ENCODE data around the gene SMIM28.
"Not testable (repeated sequence)": the region's sequence is repeated elsewhere in the genome, so short reads cannot be mapped to it uniquely, and the experiment has no call there.

SMIM28 gene

DNA sequence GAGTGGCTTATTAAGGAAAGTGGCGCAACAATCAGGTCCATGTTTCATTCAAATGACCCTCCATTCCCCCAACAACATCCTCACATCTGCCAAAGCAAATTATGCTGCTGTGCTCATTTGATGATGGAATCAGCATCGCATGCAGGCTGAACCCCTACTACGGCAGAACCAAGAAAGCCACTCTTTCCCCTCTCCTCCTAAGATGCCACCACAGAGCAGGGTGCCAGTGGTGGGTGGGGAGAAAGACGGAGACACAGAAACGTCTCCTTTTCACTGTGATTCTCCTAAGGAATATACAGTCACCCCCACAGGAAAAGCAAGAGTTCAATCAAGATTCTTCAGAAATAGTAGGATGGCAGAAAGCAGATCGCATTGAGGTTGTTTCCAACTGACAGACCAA lies 43.4 kb downstream of the SMIM28 start:
- no peaks in the 10 kb centered on the region for H3K79me2 ChIP-seq (ENCODE audit: control insufficient read depth, insufficient read depth, low read length, unreplicated experiment)
- no peak overlapping the region for H3K4me3 ChIP-seq (ENCODE audit: low read depth, low read length)
- peaks cover 5% of the 10 kb centered on the region; the same call in 1 of the 2 replicates for H3K36me3 ChIP-seq (ENCODE audit: insufficient read depth, low read length)
- H3K27ac ChIP-seq (ENCODE audit: low read depth, low read length) = no peak overlapping the region
- H2AFZ ChIP-seq (ENCODE audit: low read length, unreplicated experiment) = no peak overlapping the region
- peaks cover 6% of the 10 kb centered on the region for H3K4me1 ChIP-seq (ENCODE audit: control insufficient read depth, insufficient read depth, low read length, unreplicated experiment)
- no peaks in the 10 kb centered on the region for H3K27me3 ChIP-seq (ENCODE audit: insufficient read depth, low read length)

DNA sequence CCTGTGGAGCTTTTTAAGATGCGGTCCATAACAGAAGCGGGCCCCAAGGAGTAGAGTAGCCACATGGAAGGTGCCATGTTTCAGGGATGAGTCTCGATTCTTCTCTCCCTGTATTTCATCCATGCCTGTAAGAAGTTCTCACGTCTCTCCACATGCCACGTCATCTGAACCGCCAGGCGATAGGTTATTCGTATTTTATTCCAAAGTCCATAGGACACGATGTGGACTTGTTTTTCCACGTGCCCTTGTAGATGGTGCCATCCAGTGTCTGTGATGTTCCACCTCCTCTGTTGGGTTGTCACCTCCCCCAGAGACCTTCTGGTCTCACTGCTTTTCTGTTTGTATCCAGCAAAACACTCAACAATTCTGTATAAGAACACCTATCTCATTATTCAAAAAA lies 43.9 kb downstream of the SMIM28 start:
- Histone ChIP-seq H3K36me3 (ENCODE audit: insufficient read depth, low read length) (peaks cover 5% of the 10 kb centered on the region; the same call in 1 of the 2 replicates), H3K79me2 (ENCODE audit: control insufficient read depth, insufficient read depth, low read length, unreplicated experiment) (no peaks in the 10 kb centered on the region)

DNA sequence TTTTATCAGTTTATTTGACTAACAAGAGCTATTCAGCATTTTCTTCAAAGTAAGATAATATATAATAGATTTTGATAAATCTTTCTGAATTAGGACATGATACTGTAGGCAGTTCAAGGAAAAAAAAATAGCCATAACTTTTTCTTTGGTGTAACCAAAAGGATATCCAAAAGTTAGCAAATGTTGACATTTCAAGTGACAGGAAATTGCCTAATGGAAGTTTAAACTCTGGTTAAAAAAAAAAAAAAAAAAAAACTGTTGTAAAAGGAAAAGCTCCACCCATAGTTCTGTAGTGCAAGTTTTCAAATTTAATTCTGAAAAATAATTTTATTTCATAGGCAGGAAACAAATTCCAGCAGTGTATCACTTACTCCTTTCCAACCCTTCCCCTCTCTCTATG lies 45.2 kb downstream of the SMIM28 start:
- Histone ChIP-seq H3K4me1 (ENCODE audit: control insufficient read depth, insufficient read depth, low read length, unreplicated experiment) (peaks cover 6% of the 10 kb centered on the region), H3K27ac (ENCODE audit: low read depth, low read length) (no peak overlapping the region), H3K4me3 (ENCODE audit: low read depth, low read length) (no peak overlapping the region), H2AFZ (ENCODE audit: low read length, unreplicated experiment) (no peak overlapping the region), H3K79me2 (ENCODE audit: control insufficient read depth, insufficient read depth, low read length, unreplicated experiment) (no peaks in the 10 kb centered on the region), H3K36me3 (ENCODE audit: insufficient read depth, low read length) (no peaks in the 10 kb centered on the region), H3K27me3 (ENCODE audit: insufficient read depth, low read length) (no peaks in the 10 kb centered on the region)

More for the DNA sequence above, 43.9 kb downstream of the SMIM28 start:
- Histone ChIP-seq H3K27ac (ENCODE audit: low read depth, low read length) (no peak overlapping the region), H2AFZ (ENCODE audit: low read length, unreplicated experiment) (no peak overlapping the region), H3K4me1 (ENCODE audit: control insufficient read depth, insufficient read depth, low read length, unreplicated experiment) (peaks cover 6% of the 10 kb centered on the region), H3K4me3 (ENCODE audit: low read depth, low read length) (no peak overlapping the region), H3K27me3 (ENCODE audit: insufficient read depth, low read length) (no peaks in the 10 kb centered on the region)

DNA sequence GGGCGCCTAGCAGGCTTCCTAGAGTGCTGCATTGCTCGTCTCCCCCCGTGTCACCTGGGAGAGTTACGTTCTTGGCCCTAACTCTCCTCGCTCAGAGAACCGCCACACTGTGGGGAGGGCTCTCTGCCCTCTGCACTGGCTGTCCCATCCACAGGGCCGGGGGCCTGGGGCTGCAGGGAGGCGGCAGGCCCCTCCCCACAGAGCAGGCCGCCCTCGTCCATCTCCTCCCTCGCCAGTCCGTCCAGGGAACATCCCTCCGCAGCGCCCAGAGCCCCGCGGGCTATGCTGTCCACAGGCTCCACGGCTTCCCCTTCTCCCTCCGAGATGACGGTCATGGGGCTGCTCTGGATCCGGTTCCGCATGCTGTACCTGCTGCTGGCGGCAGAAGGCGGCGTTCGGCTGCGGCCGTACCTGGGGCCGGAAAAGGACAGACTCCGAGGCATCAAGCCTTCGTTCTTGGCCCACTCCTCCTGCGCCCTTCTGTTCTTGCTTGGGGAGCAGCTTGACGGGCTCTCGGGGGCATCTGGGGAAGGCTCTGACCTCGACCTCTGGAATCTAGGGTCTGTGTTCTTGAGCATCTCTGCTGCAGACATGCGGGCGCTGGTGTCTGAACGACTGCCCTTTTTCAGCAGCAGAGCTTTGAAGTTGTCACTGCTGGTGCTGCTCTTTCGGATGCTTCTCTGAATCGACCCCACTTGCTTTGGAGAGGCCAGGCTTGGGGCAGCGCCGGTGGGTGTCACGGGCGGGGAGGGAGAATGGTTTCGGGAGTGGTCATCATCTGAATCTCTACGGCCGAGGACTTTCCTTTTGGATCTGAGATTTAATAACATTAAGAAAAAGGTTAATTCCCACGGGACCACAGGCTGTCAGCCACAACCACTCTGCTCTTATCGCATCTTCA lies 46.5 kb downstream of the SMIM28 start:
- H3K79me2 ChIP-seq (ENCODE audit: control insufficient read depth, insufficient read depth, low read length, unreplicated experiment) = no peaks in the 10 kb centered on the region
- H3K27me3 ChIP-seq (ENCODE audit: insufficient read depth, low read length) = no peaks in the 10 kb centered on the region
- H3K4me1 ChIP-seq (ENCODE audit: control insufficient read depth, insufficient read depth, low read length, unreplicated experiment) = peaks cover 6% of the 10 kb centered on the region
- no peaks in the 10 kb centered on the region for H3K36me3 ChIP-seq (ENCODE audit: insufficient read depth, low read length)
- no peak overlapping the region for H2AFZ ChIP-seq (ENCODE audit: low read length, unreplicated experiment)
- no peak overlapping the region for H3K27ac ChIP-seq (ENCODE audit: low read depth, low read length)
- H3K4me3 ChIP-seq (ENCODE audit: low read depth, low read length) = no peak overlapping the region

DNA sequence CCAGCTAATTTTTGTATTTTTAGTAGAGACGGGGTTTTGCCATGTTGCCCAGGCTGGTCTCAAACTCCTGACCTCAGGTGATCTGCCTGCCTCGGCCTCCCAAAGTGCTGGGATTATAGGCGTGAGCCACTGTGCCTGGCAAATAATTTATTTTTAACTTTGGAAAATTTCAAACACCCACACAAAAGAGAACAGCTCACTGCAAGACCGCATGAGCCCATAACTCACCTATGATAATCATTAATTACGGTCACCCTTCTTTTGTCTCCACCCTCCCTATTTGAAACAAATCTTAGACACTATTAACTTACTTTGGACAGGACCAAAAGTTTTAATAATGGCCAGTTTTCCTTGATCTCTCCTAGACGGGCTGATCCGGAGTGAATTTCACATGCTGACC lies 47.6 kb downstream of the SMIM28 start:
- not testable (repeated sequence) for H3K36me3 ChIP-seq (ENCODE audit: insufficient read depth, low read length); H3K4me3 ChIP-seq (ENCODE audit: low read depth, low read length); H3K4me1 ChIP-seq (ENCODE audit: control insufficient read depth, insufficient read depth, low read length, unreplicated experiment); H2AFZ ChIP-seq (ENCODE audit: low read length, unreplicated experiment); H3K27me3 ChIP-seq (ENCODE audit: insufficient read depth, low read length); H3K27ac ChIP-seq (ENCODE audit: low read depth, low read length); H3K79me2 ChIP-seq (ENCODE audit: control insufficient read depth, insufficient read depth, low read length, unreplicated experiment)

DNA sequence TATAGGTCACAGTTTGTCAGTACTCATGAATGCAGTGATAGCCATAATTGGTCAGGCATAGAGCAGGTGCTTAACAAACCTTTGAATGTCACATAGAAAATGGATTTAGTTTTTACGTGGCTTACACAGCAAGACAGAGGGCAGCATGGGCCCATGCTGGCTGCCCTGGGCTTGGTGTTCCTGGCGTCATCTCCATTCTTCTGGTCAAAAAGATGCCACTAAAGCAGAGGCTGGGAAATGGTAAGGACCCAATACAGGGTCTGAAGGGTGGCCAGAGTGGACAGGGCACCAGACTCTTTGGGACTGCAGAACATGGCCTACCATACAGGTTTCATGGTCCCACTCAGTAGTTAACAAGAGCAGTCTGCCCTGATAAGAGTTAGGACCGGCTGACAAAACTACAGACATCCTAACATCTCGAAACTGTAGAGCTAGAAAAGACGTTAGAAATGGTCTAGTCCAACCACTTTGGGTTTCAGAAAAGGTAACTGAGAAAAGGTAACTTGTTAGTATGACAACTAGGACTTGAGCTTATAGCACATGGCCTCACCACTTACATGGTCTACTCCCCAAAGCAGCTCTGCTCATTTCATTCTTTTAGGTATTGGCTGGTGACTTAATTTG lies 48.9 kb downstream of the SMIM28 start:
- Histone ChIP-seq H3K27me3 (ENCODE audit: insufficient read depth, low read length) (no peaks in the 10 kb centered on the region), H3K36me3 (ENCODE audit: insufficient read depth, low read length) (no peaks in the 10 kb centered on the region), H3K4me1 (ENCODE audit: control insufficient read depth, insufficient read depth, low read length, unreplicated experiment) (peaks cover 6% of the 10 kb centered on the region), H3K4me3 (ENCODE audit: low read depth, low read length) (no peak overlapping the region), H2AFZ (ENCODE audit: low read length, unreplicated experiment) (no peak overlapping the region), H3K79me2 (ENCODE audit: control insufficient read depth, insufficient read depth, low read length, unreplicated experiment) (no peaks in the 10 kb centered on the region), H3K27ac (ENCODE audit: low read depth, low read length) (no peak overlapping the region)

DNA sequence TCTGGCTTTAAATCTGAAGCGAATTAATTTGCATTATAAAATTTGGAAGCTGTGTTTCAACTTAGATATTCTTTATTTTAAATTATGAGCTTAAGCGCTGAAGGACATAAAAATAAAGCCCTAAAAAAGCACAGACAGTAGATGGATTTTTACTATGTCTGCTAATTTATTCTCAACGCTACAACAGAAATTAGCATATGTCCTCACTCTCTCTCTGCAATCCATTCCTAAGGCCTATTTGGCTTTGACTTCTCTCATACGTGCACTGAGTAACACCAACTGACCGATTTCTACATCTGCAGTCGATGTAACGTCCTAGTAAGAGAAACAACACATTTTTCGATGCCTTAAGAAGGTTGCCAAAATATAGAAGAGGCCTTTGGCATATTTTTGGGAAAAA lies 50.0 kb downstream of the SMIM28 start:
- Histone ChIP-seq H3K4me1 (ENCODE audit: control insufficient read depth, insufficient read depth, low read length, unreplicated experiment) (peaks cover 6% of the 10 kb centered on the region), H2AFZ (ENCODE audit: low read length, unreplicated experiment) (no peak overlapping the region), H3K36me3 (ENCODE audit: insufficient read depth, low read length) (no peaks in the 10 kb centered on the region), H3K4me3 (ENCODE audit: low read depth, low read length) (no peak overlapping the region), H3K27ac (ENCODE audit: low read depth, low read length) (no peak overlapping the region), H3K79me2 (ENCODE audit: control insufficient read depth, insufficient read depth, low read length, unreplicated experiment) (no peaks in the 10 kb centered on the region), H3K27me3 (ENCODE audit: insufficient read depth, low read length) (no peaks in the 10 kb centered on the region)

DNA sequence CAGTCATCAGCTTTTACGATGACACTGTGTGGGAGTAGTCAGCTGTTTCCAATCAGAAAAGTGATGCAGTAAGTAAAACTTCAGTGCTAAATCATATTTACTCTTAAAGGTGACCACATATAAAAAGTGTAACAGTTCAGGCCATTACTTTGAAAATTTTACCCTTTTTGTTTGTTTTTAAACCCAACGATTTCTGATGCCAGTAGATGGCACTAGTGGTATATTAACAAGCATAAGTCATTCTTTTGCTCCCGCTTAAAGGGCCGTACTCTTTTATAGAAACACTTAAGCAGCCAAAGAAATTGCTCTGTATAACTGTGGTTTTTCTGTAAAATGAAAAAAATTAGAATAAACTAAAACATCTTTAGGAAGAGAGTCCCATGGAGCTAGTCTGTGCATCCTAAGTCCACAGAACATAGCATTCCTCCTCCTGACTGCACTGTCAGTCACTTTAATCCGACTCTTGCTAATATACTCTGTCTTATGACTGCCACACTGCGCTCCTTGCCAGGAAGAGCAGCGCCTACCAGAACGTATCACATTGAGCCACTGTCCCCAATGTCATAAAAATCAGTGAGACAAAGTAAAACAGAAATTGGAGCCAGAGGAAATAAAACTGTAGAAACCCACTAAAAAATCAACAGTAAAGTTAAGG lies 51.4 kb downstream of the SMIM28 start:
- Histone ChIP-seq H3K4me3 (ENCODE audit: low read depth, low read length) (no peak overlapping the region), H3K36me3 (ENCODE audit: insufficient read depth, low read length) (no peaks in the 10 kb centered on the region), H2AFZ (ENCODE audit: low read length, unreplicated experiment) (no peak overlapping the region), H3K79me2 (ENCODE audit: control insufficient read depth, insufficient read depth, low read length, unreplicated experiment) (no peaks in the 10 kb centered on the region), H3K27me3 (ENCODE audit: insufficient read depth, low read length) (no peaks in the 10 kb centered on the region), H3K27ac (ENCODE audit: low read depth, low read length) (no peak overlapping the region), H3K4me1 (ENCODE audit: control insufficient read depth, insufficient read depth, low read length, unreplicated experiment) (no peaks in the 10 kb centered on the region)

DNA sequence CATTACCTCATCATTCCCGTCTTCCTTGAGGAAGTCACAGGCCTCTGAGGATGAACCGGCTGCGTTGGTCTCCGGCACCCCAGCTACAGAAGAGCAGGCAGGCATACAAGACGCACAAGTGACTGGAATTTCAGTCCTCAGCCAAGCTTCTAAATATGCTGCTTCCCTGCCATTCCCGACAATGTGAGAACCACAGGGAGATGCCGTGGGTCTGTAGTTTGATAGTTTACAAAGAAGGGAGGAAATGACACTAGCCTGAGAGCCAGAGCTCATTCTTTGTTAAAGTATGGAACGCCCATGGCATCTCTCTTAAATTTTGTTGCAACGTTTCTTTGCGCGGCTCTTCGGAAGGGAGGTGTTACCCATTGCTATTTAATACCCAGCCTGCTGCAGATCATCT lies 52.1 kb downstream of the SMIM28 start:
- Histone ChIP-seq H3K36me3 (ENCODE audit: insufficient read depth, low read length) (no peaks in the 10 kb centered on the region), H3K27ac (ENCODE audit: low read depth, low read length) (no peak overlapping the region)

DNA sequence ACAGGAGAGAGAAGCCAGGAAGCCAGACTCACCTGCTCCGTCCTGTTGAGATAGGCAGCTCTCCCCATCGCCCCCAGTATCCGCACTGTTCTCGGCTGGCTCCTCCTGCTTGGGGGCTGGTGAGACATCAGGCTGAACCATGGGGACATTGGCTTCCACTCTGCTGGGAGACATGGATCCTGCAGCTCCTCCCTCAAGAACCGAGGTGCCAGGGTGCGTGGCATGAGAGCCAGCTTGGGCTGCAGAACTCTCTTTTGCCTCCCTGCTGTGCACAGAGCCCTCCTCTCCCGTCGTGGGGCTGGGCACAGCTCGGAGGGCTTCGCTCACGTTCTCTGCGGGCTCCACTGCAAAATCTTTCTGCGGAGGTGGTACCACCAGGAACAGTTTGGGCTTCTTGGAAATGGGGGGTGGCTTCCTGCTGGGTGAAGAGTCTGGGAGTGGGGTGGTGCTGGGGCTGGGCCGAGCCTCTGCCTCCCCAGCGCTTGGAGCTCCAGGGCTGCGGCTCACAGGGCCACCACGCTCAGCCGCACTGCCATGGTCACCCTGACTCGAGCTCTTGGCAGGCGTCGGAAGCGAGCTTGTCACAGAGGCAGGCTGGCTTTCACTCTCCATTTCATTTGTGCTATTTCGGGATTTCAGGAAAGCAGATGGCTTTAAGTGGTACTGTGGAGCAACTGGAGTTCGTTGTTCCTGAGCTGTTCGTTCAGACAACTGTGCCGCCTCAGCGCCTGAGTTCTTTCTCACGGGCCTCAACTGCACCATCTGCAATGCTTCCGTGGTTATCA lies 52.8 kb downstream of the SMIM28 start:
- Histone ChIP-seq H3K27ac (ENCODE audit: low read depth, low read length) (no peak overlapping the region), H3K79me2 (ENCODE audit: control insufficient read depth, insufficient read depth, low read length, unreplicated experiment) (no peaks in the 10 kb centered on the region), H3K4me1 (ENCODE audit: control insufficient read depth, insufficient read depth, low read length, unreplicated experiment) (no peaks in the 10 kb centered on the region), H3K27me3 (ENCODE audit: insufficient read depth, low read length) (no peaks in the 10 kb centered on the region), H3K36me3 (ENCODE audit: insufficient read depth, low read length) (no peaks in the 10 kb centered on the region), H3K4me3 (ENCODE audit: low read depth, low read length) (no peak overlapping the region), H2AFZ (ENCODE audit: low read length, unreplicated experiment) (no peak overlapping the region)

More for the DNA sequence above, 52.1 kb downstream of the SMIM28 start:
- Histone ChIP-seq H3K27me3 (ENCODE audit: insufficient read depth, low read length) (no peaks in the 10 kb centered on the region), H3K4me1 (ENCODE audit: control insufficient read depth, insufficient read depth, low read length, unreplicated experiment) (no peaks in the 10 kb centered on the region), H2AFZ (ENCODE audit: low read length, unreplicated experiment) (no peak overlapping the region), H3K4me3 (ENCODE audit: low read depth, low read length) (no peak overlapping the region), H3K79me2 (ENCODE audit: control insufficient read depth, insufficient read depth, low read length, unreplicated experiment) (no peaks in the 10 kb centered on the region)
